Activated T-cell treated with anti-CD3 and anti-CD28 coated beads for 24 hours (primary cell): ENCODE measurements around the gene C2CD4A.

Source experiments
- DNase-seq: peaks from one replicate; pipeline ENCODE4 v3.0.0-alpha.2; 2020; ENCODE audit warnings: low read depth

C2CD4A gene

GRCh38 chr15:62104401-62104800 is 37.6 kb downstream of the C2CD4A start:
- no peak for DNase-seq

GRCh38 chr15:62104846-62105245 is 38.1 kb downstream of the C2CD4A start:
- no peak for DNase-seq

- DNase-seq, result no peak
Observed at GRCh38 chr15:62105266-62105665, 38.5 kb downstream of the C2CD4A start.

- DNase-seq, result no peak
Observed at GRCh38 chr15:62106096-62106495, 39.3 kb downstream of the C2CD4A start.

- DNase-seq, result no peak
Observed at GRCh38 chr15:62107571-62108121, 40.9 kb downstream of the C2CD4A start.

GRCh38 chr15:62108411-62108810 is 41.6 kb downstream of the C2CD4A start:
- DNase-seq, result no peak

GRCh38 chr15:62109437-62109836 is 42.7 kb downstream of the C2CD4A start:
- no peak for DNase-seq

GRCh38 chr15:62109982-62110851 is 43.4 kb downstream of the C2CD4A start:
- no peak for DNase-seq

GRCh38 chr15:62112081-62112480 is 45.3 kb downstream of the C2CD4A start:
- DNase-seq, result no peak

GRCh38 chr15:62112616-62113593 is 46.1 kb downstream of the C2CD4A start:
- no peak for DNase-seq

GRCh38 chr15:62115847-62116246 is 49.1 kb downstream of the C2CD4A start:
- DNase-seq, result no peak

- DNase-seq, result no peak
Observed at GRCh38 chr15:62118520-62119226, 51.9 kb downstream of the C2CD4A start.

GRCh38 chr15:62119227-62119864 is 52.6 kb downstream of the C2CD4A start:
- DNase-seq, result peak; percentile 20

- DNase-seq, result no peak
Observed at GRCh38 chr15:62119874-62120273, 53.1 kb downstream of the C2CD4A start.
